Omental fat pad (tissue), 4 donors: ENCODE results near the gene GOLT1B. TPM values are rescaled to one million over a fixed set of nuclear protein-coding genes. Genes with fewer than 3 reads are reported as not detected.
"Not testable (repeated sequence)": the region's sequence is repeated elsewhere in the genome, so short reads cannot be mapped to it uniquely, and the experiment has no call there.

Experiments used
- ATAC-seq: fragments of 150-250 bp; one replicate; pipeline ENCODE4 v1.9.1; 2016; ENCODE audit warnings: mild to moderate bottlenecking, moderate library complexity; ENCODE audit not compliant: low FRiP score
- DNase-seq: peaks from one replicate; pipeline ENCODE4 v3.0.0-alpha.2; 2019; ENCODE audit warnings: low spot score
- total RNA-seq, 4 donors: library from RNA; depleted of rRNA; stranded (reverse); fragments of >200 nt; gene quantifications; one replicate each; pipeline ENCODE4 v1.1.0, GENCODE V29; 2016
- TF ChIP-seq, protein P1 (sequence below), 3 donors: fragments of 450-650 bp; IDR thresholded peaks; one replicate each; pipeline ENCODE4 v1.5.1; 2016 to 2017; ENCODE audit warnings: antibody characterized with exemption in 3 of 3, mild to moderate bottlenecking in 3 of 3, moderate library complexity in 2 of 3

The GOLT1B gene, protein sequence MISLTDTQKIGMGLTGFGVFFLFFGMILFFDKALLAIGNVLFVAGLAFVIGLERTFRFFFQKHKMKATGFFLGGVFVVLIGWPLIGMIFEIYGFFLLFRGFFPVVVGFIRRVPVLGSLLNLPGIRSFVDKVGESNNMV
- 10 to 100 TPM; 22.0 to 39.0 (median 26.6) TPM for total RNA-seq

DNA sequence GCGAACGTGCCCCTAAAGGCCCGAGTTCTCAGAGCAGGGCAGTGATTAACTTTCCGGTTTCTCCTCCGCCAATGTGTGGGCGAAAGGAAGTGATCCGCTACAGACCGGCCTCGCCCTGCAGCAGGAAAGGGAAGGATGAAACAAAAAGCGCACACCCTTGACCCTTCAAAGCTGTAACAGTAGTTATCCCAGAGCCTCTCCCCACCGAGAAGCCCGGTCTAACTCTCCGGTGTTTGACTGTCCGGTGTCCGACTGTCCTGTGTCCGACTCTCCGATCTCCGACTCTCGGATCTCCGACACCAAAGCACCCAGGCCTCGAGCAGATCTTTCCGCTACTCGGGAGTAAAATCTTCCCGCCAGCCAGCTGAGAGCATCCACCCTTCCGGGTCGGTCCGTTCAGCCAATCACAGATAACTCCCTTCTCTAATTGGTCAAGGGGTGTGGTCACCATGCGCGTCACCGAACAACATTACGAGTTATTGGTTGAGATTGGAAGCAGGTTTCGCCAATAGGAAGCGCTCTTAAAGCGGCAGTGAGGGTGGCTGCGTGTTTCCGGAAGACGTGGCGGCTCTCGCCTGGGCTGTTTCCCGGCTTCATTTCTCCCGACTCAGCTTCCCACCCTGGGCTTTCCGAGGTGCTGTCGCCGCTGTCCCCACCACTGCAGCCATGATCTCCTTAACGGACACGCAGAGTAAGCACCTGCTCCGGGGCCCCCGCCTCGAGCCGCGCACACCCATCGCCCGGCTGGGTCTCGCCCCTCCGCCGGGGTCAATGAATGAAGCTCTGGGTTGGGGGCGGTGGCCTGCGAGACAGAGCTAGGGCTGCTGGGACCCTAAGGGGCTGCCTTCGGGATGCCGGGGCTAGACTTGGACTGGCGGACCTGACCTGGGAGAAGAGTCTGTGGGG lies at the start of gene GOLT1B, which contains the start of gene RECQL:
TSS of gene GOLT1B (plus strand) at position 532 of the 906 bp plus-strand sequence. CDS start at position 667, 135 bp downstream.
TSS of gene RECQL (minus strand) at position 378 of the 906 bp plus-strand sequence. CDS start 2,065 bp downstream, outside the sequence.
- DNase-seq (peak; percentile 67), ATAC-seq (peak; percentile 99)
- TF ChIP-seq, protein P1, sequence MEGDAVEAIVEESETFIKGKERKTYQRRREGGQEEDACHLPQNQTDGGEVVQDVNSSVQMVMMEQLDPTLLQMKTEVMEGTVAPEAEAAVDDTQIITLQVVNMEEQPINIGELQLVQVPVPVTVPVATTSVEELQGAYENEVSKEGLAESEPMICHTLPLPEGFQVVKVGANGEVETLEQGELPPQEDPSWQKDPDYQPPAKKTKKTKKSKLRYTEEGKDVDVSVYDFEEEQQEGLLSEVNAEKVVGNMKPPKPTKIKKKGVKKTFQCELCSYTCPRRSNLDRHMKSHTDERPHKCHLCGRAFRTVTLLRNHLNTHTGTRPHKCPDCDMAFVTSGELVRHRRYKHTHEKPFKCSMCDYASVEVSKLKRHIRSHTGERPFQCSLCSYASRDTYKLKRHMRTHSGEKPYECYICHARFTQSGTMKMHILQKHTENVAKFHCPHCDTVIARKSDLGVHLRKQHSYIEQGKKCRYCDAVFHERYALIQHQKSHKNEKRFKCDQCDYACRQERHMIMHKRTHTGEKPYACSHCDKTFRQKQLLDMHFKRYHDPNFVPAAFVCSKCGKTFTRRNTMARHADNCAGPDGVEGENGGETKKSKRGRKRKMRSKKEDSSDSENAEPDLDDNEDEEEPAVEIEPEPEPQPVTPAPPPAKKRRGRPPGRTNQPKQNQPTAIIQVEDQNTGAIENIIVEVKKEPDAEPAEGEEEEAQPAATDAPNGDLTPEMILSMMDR (IDR thresholded peaks at IDR 0.05): no peak

DNA sequence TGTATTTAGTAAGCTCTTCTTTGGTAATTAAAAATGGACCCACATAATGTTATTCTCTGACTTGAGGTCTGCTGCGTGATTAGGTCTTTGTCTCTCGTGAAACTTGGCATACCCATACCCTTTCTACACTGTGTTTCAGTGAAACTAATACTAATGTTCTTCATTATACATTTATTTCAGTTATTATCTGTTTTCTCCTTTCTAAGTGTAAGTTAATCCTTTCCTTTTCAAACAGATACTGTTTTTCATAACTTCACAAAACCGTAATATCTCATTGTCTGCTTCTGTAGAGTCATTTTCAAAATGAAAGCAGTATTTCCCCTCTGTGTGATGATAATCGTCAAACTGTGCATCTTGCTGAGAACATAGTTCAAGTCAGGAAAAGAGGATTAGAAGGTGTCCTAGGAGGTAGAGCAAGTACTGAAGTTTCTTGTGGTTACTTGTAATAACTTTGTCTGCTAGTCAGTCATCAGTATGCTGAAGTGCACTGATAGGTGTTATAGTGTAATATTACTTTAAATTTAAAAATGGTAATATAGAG lies 48.2 kb upstream of the GOLT1B start:
- no peak for ATAC-seq
- TF ChIP-seq, protein P1 (IDR thresholded peaks at IDR 0.05): no peak
- no peak for DNase-seq

DNA sequence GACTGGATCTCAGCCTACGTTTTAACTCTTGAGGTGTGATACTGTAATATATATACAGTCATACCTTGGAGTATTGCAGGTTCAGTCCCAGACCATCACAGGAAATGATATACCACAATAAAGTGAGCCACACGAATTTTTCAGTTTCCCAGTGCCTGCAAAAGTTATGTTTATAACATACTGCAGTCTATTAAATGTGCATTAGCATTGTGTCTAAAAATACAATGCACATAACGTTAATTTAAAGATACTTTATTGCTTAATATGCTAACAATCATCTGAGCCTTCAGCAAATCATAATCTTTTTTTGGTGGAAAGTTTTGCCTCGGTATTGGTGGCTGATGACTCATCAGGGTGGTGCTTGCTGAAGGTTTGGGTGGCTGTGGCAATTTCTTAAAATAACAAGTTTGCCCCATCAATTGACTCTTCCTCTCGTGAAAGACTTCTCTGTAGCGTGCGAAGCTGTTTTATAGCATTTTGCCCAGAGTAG lies 45.3 kb upstream of the GOLT1B start:
- ATAC-seq (no peak), DNase-seq (no peak)
- TF ChIP-seq, protein P1 (IDR thresholded peaks at IDR 0.05): no peak

DNA sequence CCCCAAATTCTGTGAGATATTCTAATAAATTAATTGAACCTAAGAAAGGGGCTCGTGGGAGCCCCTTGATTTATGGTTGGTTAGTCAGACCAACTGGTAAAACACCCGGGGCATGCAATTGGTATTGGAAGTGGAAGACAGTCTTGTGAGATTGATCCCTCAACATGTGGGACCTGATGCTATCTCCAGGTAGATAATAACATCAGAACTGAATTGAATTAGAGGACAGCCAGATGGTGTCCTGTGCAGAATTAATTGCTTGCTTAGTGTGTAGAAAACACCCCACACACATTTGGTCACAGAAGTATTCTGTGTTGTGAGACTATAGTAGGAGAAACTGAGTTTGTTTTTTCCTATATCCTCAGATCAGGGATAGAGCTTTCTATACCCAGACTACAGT lies 42.1 kb upstream of the GOLT1B start:
- TF ChIP-seq, protein P1 (IDR thresholded peaks at IDR 0.05): no peak
- no peak for ATAC-seq
- no peak for DNase-seq

DNA sequence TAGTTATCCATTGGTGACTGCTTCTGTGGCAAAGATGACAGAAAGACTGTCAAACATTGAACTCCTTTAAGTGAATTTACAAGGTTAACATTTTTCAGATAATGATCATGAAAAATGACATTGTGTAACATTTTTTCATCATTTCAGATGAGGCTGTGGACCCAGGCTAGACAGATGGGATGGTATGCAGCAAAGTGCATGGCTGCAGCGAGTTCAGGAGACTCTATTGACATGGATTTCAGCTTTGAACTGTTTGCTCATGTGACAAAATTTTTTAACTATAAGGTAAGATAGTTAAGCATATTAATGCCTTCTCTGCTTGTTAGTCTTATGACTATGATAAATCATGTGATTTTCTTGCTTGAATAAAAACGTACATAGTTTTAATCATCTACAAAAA lies 34.3 kb upstream of the GOLT1B start:
- DNase-seq: not testable (repeated sequence)

DNA sequence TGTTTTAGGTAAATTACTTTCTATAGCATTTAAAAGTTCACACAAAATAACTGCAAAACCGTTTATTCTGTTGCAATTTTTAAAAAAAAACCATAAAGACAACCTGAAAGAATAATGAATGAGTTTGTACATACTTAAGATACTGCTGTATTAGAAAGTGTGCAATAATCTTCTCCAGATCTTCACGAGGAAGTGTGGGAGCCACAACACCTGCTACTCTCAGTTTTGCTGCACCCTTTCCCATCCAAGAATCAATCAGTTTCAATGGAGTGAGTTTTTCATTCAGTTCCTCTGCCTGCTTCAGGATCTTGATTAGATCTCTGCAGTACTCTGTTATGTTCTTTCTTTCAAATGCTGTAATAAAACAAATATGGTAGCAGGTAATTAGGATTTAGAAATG lies 30.3 kb upstream of the GOLT1B start:
- ATAC-seq: no peak
- TF ChIP-seq, protein P1 (IDR thresholded peaks at IDR 0.05): no peak
- no peak for DNase-seq

More for the DNA sequence above, 34.3 kb upstream of the GOLT1B start:
- ATAC-seq: not testable (repeated sequence)

DNA sequence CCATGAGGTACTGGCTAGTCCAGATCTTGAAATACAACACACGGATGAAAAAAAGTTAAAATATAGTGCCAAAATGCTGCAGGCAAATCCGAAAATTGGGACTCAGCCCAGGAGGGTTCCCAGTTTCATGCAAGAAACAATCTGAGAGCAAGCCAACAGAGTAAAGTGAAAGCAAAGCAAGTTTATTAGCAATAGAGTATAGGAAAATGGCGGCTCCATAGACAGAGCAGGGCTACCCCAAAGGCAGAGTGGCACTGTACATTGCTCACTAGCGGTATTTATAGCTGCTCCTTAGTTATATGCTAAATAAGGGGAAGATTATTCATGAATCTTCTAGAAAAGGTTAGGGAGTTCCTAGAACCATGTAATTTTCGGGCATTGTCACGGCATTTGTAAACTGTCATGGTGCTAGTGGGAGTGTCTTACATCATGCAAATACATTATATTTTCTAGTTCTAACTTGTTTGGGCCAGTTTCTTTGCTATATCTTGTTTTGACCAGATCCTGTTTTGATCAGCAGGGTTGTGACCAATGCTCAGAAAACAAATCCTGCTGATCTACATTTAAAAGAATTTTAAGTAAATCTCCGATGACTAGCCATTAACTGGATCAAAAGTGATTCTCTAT lies 29.3 kb upstream of the GOLT1B start:
- no peak for DNase-seq
- TF ChIP-seq, protein P1 (IDR thresholded peaks at IDR 0.05): no peak
- no peak for ATAC-seq
